Parathyroid adenoma (tissue), 2 donors: ENCODE data around the gene TMEM185B.
A peak's percentile ranks its signal among the peaks of the same experiment; 100 is the strongest.

ENCODE experiments used
- H2AFZ ChIP-seq: fragments of 300-600 bp; sonication (generic); one replicate; pipeline ENCODE4 v1.7.0; 2017; ENCODE audit warnings: antibody characterized with exemption, mild to moderate bottlenecking
- H3K27ac ChIP-seq: fragments of 300-600 bp; sonication (generic); one replicate; pipeline ENCODE4 v1.7.0; 2017
- H3K27me3 ChIP-seq: fragments of 300-600 bp; sonication (generic); one replicate; pipeline ENCODE4 v1.7.0; 2017; ENCODE audit warnings: low read length; ENCODE audit not compliant: control insufficient read depth, insufficient read depth
- H3K36me3 ChIP-seq: fragments of 300-600 bp; sonication (generic); one replicate; pipeline ENCODE4 v1.7.0; 2017; ENCODE audit warnings: low read length; ENCODE audit not compliant: control insufficient read depth, insufficient read depth
- H3K4me1 ChIP-seq: fragments of 300-600 bp; sonication (generic); one replicate; pipeline ENCODE4 v1.7.0; 2017; ENCODE audit warnings: control low read depth
- H3K4me2 ChIP-seq: fragments of 300-600 bp; sonication (generic); one replicate; pipeline ENCODE4 v1.7.0; 2017; ENCODE audit warnings: low read length
- H3K4me3 ChIP-seq: fragments of 300-600 bp; sonication (generic); one replicate; pipeline ENCODE4 v1.7.0; 2017; ENCODE audit warnings: low read depth, low read length
- H3K79me2 ChIP-seq: fragments of 300-600 bp; sonication (generic); one replicate; pipeline ENCODE4 v1.7.0; 2017; ENCODE audit warnings: control low read depth
- H3K9ac ChIP-seq: fragments of 300-600 bp; sonication (generic); one replicate; pipeline ENCODE4 v1.7.0; 2017; ENCODE audit warnings: mild to moderate bottlenecking
- H3K9me3 ChIP-seq: fragments of 300-600 bp; sonication (generic); one replicate; pipeline ENCODE4 v1.7.0; 2017; ENCODE audit warnings: low read length; ENCODE audit not compliant: control insufficient read depth
- CTCF ChIP-seq: fragments of 300-600 bp; sonication (generic); IDR thresholded peaks from one replicate; pipeline ENCODE4 v1.7.0; 2017; ENCODE audit warnings: antibody characterized with exemption, mild to moderate bottlenecking
- donor health status: primary hyperparathyroidism.

The TMEM185B gene

GRCh38 chr2:120252225-120253020 is 29.2 kb upstream of the TMEM185B start, which contains the start of gene RALB:
RALB (plus strand) TSS chr2:120252852; CDS start chr2:120278665, 25,813 bp downstream.
- peaks cover 21% of the 10 kb centered on the region for H3K4me1 ChIP-seq

DNA sequence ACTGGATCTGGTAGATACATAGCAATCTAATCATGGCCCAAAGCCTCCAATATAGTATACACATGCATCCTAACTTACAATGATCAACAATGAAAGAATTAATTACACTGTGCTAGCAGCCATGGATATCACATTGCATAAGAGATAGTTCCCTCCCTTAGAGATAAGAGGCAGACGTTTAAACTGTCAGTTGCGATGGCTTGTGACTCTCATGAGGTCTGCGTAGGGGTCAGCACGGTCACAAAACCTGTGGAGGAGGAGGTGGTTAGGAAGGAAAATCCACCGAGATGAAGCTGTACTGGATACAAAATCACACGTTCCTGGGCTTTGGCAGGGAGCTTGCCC is 28.7 kb upstream of the TMEM185B start:
- Histone ChIP-seq H3K4me3 (peak overlapping the region; percentile 98), H3K27ac (peak overlapping the region; percentile 90), H3K4me1 (peaks cover 20% of the 10 kb centered on the region), H2AFZ (peak overlapping the region; percentile 58), H3K9me3 (no peaks in the 10 kb centered on the region), H3K27me3 (no peaks in the 10 kb centered on the region), H3K9ac (no peak overlapping the region), H3K4me2 (peak overlapping the region; percentile 72), H3K36me3 (no peaks in the 10 kb centered on the region), H3K79me2 (peaks cover 39% of the 10 kb centered on the region)
- no peak for TF ChIP-seq CTCF

More at GRCh38 chr2:120252225-120253020, 29.2 kb upstream of the TMEM185B start, which contains the start of gene RALB:
- H3K9me3 ChIP-seq: no peaks in the 10 kb centered on the region
- peak within 1 kb of the TSS; percentile 93 for H3K9ac ChIP-seq
- H3K27ac ChIP-seq: peak within 1 kb of the TSS; percentile 90
- no peaks in the 10 kb centered on the region for H3K27me3 ChIP-seq
- H3K79me2 ChIP-seq: peaks cover 45% of the 10 kb centered on the region
- peak within 1 kb of the TSS; percentile 75 for H3K4me2 ChIP-seq
- H3K36me3 ChIP-seq: no peaks in the 10 kb centered on the region
- H2AFZ ChIP-seq: peak within 1 kb of the TSS; percentile 58
- H3K4me3 ChIP-seq: peak within 1 kb of the TSS; percentile 98
- TF ChIP-seq CTCF: no peak

GRCh38 chr2:120251078-120251477 is 27.9 kb upstream of the TMEM185B start:
- Histone ChIP-seq H3K4me2 (no peak overlapping the region), H3K36me3 (no peaks in the 10 kb centered on the region), H3K4me3 (no peak overlapping the region), H3K27ac (peak overlapping the region; percentile 90), H3K4me1 (peaks cover 18% of the 10 kb centered on the region), H3K27me3 (no peaks in the 10 kb centered on the region), H2AFZ (peak overlapping the region; percentile 18), H3K9me3 (no peaks in the 10 kb centered on the region), H3K79me2 (peaks cover 32% of the 10 kb centered on the region), H3K9ac (no peak overlapping the region)
- no peak for TF ChIP-seq CTCF

- H3K9me3 ChIP-seq: no peaks in the 10 kb centered on the region
- peaks cover 29% of the 10 kb centered on the region for H3K79me2 ChIP-seq
- no peak overlapping the region for H3K4me3 ChIP-seq
- peaks cover 16% of the 10 kb centered on the region for H3K4me1 ChIP-seq
- H3K27me3 ChIP-seq: no peaks in the 10 kb centered on the region
- H2AFZ ChIP-seq: no peak overlapping the region
- no peak overlapping the region for H3K9ac ChIP-seq
- H3K4me2 ChIP-seq: no peak overlapping the region
- no peak for TF ChIP-seq CTCF
- no peaks in the 10 kb centered on the region for H3K36me3 ChIP-seq
- peak overlapping the region; percentile 90 for H3K27ac ChIP-seq
Measured at GRCh38 chr2:120250640-120251039, 27.4 kb upstream of the TMEM185B start.

- no peak for TF ChIP-seq CTCF
- no peaks in the 10 kb centered on the region for H3K27me3 ChIP-seq
Measured at GRCh38 chr2:120247851-120248250, 24.7 kb upstream of the TMEM185B start.

More at GRCh38 chr2:120247851-120248250, 24.7 kb upstream of the TMEM185B start:
- Histone ChIP-seq H3K9me3 (no peaks in the 10 kb centered on the region), H3K79me2 (peaks cover 2% of the 10 kb centered on the region), H3K27ac (no peak overlapping the region), H2AFZ (no peak overlapping the region), H3K9ac (no peak overlapping the region), H3K4me1 (peaks cover 36% of the 10 kb centered on the region), H3K4me3 (no peak overlapping the region), H3K36me3 (no peaks in the 10 kb centered on the region), H3K4me2 (no peak overlapping the region)
